ENCODE data around the gene NEK10. TPM values are rescaled to one million over a fixed set of nuclear protein-coding genes. Genes with fewer than 3 reads are reported as not detected.

NEK10 gene
- total RNA-seq, 4 donors from 2014 or later, result 0.58 to 2.5 (median 1.1) TPM

- Histone ChIP-seq H3K27ac (replicated peaks in 1 of 4) (no peak overlapping the region), H3K9me3 (no peaks in the 10 kb centered on the region), H3K36me3 (no peaks in the 10 kb centered on the region), H3K27me3 (no peaks in the 10 kb centered on the region), H3K4me3 (no peak overlapping the region), H3K4me1 (peaks cover 0 to 6% (median 0%) of the 10 kb centered on the region in 4 donors)
- WGBS, result 86% methylated on average over 11 of the region's 11 CpGs
- TF ChIP-seq EP300 (IDR thresholded peaks at IDR 0.05) (no peak), CTCF (IDR thresholded peaks at IDR 0.05) (no peak), POLR2A (IDR thresholded peaks at IDR 0.05; ENCODE audit: low read depth) (no peak), POLR2AphosphoS5 (IDR thresholded peaks at IDR 0.05) (no peak)
- intact Hi-C loops (cut with DNase I), result no loop called here
- DNase-seq (ENCODE audit: extremely low spot score), result no peak
Measured at GRCh38 chr3:27345959-27346865, 23.0 kb downstream of the NEK10 start.

- no peak overlapping the region for H3K4me3 ChIP-seq
- no peak overlapping the region for H3K27ac ChIP-seq (replicated peaks in 1 of 4)
- H3K27me3 ChIP-seq, result no peaks in the 10 kb centered on the region
- 77% methylated on average over 5 of the region's 5 CpGs for WGBS
- H3K4me1 ChIP-seq, result peaks cover 0 to 6% (median 0%) of the 10 kb centered on the region in 4 donors
- DNase-seq (ENCODE audit: extremely low spot score), result no peak
- intact Hi-C loops (cut with DNase I), result no loop called here
- H3K9me3 ChIP-seq, result no peaks in the 10 kb centered on the region
- TF ChIP-seq CTCF (IDR thresholded peaks at IDR 0.05) (no peak), EP300 (IDR thresholded peaks at IDR 0.05) (no peak), POLR2AphosphoS5 (IDR thresholded peaks at IDR 0.05) (no peak), POLR2A (IDR thresholded peaks at IDR 0.05; ENCODE audit: low read depth) (no peak)
- H3K36me3 ChIP-seq, result no peaks in the 10 kb centered on the region
Measured at GRCh38 chr3:27345493-27345892, 23.7 kb downstream of the NEK10 start.

- H3K27me3 ChIP-seq, result no peaks in the 10 kb centered on the region
- H3K36me3 ChIP-seq, result no peaks in the 10 kb centered on the region
- H3K4me1 ChIP-seq, result peaks cover 0 to 6% (median 0%) of the 10 kb centered on the region in 4 donors
- TF ChIP-seq POLR2A (IDR thresholded peaks at IDR 0.05; ENCODE audit: low read depth) (no peak), POLR2AphosphoS5 (IDR thresholded peaks at IDR 0.05) (no peak), EP300 (IDR thresholded peaks at IDR 0.05) (no peak), CTCF (IDR thresholded peaks at IDR 0.05) (no peak)
- intact Hi-C loops (cut with DNase I), result no loop called here
- DNase-seq (ENCODE audit: extremely low spot score), result no peak
- H3K4me3 ChIP-seq, result no peak overlapping the region
- WGBS, result 90% methylated on average over 2 of the region's 2 CpGs
- H3K9me3 ChIP-seq, result no peaks in the 10 kb centered on the region
- no peak overlapping the region for H3K27ac ChIP-seq (replicated peaks in 1 of 4)
Measured at GRCh38 chr3:27345045-27345444, 24.1 kb downstream of the NEK10 start.

GRCh38 chr3:27344192-27344591 lies 25.0 kb downstream of the NEK10 start:
- WGBS, result 98% methylated on average over 3 of the region's 3 CpGs
- H3K27ac ChIP-seq (replicated peaks in 1 of 4), result no peak overlapping the region

More at GRCh38 chr3:27344192-27344591, 25.0 kb downstream of the NEK10 start:
- no peaks in the 10 kb centered on the region for H3K36me3 ChIP-seq
- TF ChIP-seq EP300 (IDR thresholded peaks at IDR 0.05), result no peak
- no peak for TF ChIP-seq CTCF (IDR thresholded peaks at IDR 0.05)
- TF ChIP-seq POLR2AphosphoS5 (IDR thresholded peaks at IDR 0.05), result no peak
- no peak for TF ChIP-seq POLR2A (IDR thresholded peaks at IDR 0.05; ENCODE audit: low read depth)
- H3K4me3 ChIP-seq, result no peak overlapping the region
- H3K4me1 ChIP-seq, result peaks cover 0 to 6% (median 0%) of the 10 kb centered on the region in 4 donors
- H3K9me3 ChIP-seq, result no peaks in the 10 kb centered on the region
- DNase-seq (ENCODE audit: extremely low spot score), result no peak
- no peaks in the 10 kb centered on the region for H3K27me3 ChIP-seq
- intact Hi-C loops (cut with DNase I), result no loop called here
